ENCODE results near the gene ZBTB21. TPM values are rescaled to one million over a fixed set of nuclear protein-coding genes. Genes with fewer than 3 reads are reported as not detected.
"Not testable (repeated sequence)": the region's sequence is repeated elsewhere in the genome, so short reads cannot be mapped to it uniquely, and the experiment has no call there.

The ZBTB21 gene
- polyA plus RNA-seq, 4 donors, result 11.0 to 11.6 (median 11.3) TPM

GRCh38 chr21:41955516-41955915, 54.6 kb downstream of the ZBTB21 start:
- no peak for DNase-seq (ENCODE audit: low read depth in 4 of 4, low spot score in 3 of 4)

- DNase-seq (ENCODE audit: low read depth in 4 of 4, low spot score in 3 of 4), result no peak
Measured at GRCh38 chr21:41954654-41955499, 55.3 kb downstream of the ZBTB21 start.

GRCh38 chr21:41953831-41954653, 56.1 kb downstream of the ZBTB21 start, which contains the start of gene C2CD2:
Gene C2CD2 (minus strand): TSS chr21:41954018. CDS start chr21:41953648, 370 bp downstream.
- no peak for DNase-seq (ENCODE audit: low read depth in 4 of 4, low spot score in 3 of 4)

GRCh38 chr21:41953249-41953830, 56.8 kb downstream of the ZBTB21 start:
- no peak for DNase-seq (ENCODE audit: low read depth in 4 of 4, low spot score in 3 of 4)

- no peak for DNase-seq (ENCODE audit: low read depth in 4 of 4, low spot score in 3 of 4)
Measured at GRCh38 chr21:41952568-41953248, 57.5 kb downstream of the ZBTB21 start.

GRCh38 chr21:41951876-41952567, 58.1 kb downstream of the ZBTB21 start:
- DNase-seq (ENCODE audit: low read depth in 4 of 4, low spot score in 3 of 4), result no peak

GRCh38 chr21:41950941-41951351, 59.2 kb downstream of the ZBTB21 start:
- DNase-seq (ENCODE audit: low read depth in 4 of 4, low spot score in 3 of 4), result no peak

- DNase-seq (ENCODE audit: low read depth in 4 of 4, low spot score in 3 of 4), result not testable (repeated sequence)
Measured at GRCh38 chr21:41949631-41950030, 60.5 kb downstream of the ZBTB21 start.

GRCh38 chr21:41948901-41949300, 61.3 kb downstream of the ZBTB21 start:
- DNase-seq (ENCODE audit: low read depth in 4 of 4, low spot score in 3 of 4), result no peak

- DNase-seq (ENCODE audit: low read depth in 4 of 4, low spot score in 3 of 4), result no peak
Measured at GRCh38 chr21:41948078-41948895, 61.9 kb downstream of the ZBTB21 start.

- DNase-seq (ENCODE audit: low read depth in 4 of 4, low spot score in 3 of 4), result no peak
Measured at GRCh38 chr21:41945982-41946381, 64.2 kb downstream of the ZBTB21 start.

GRCh38 chr21:41943851-41944250, 66.3 kb downstream of the ZBTB21 start:
- no peak for DNase-seq (ENCODE audit: low read depth in 4 of 4, low spot score in 3 of 4)

GRCh38 chr21:41942457-41942856, 67.7 kb downstream of the ZBTB21 start:
- no peak for DNase-seq (ENCODE audit: low read depth in 4 of 4, low spot score in 3 of 4)

GRCh38 chr21:41941941-41942340, 68.2 kb downstream of the ZBTB21 start:
- DNase-seq (ENCODE audit: low read depth in 4 of 4, low spot score in 3 of 4), result no peak

- no peak for DNase-seq (ENCODE audit: low read depth in 4 of 4, low spot score in 3 of 4)
Measured at GRCh38 chr21:41940431-41940830, 69.7 kb downstream of the ZBTB21 start.

- no peak for DNase-seq (ENCODE audit: low read depth in 4 of 4, low spot score in 3 of 4)
Measured at GRCh38 chr21:41939391-41939790, 70.8 kb downstream of the ZBTB21 start.

Data from right renal pelvis (tissue), 4 donors.